OCI-M2 (cell line): ENCODE results near the gene MEA1.
"Not testable (repeated sequence)": the region's sequence is repeated elsewhere in the genome, so short reads cannot be mapped to it uniquely, and the experiment has no call there.

Experiments
- DNase-seq: peaks from one replicate; lab custom pipeline; 2025; ENCODE audit not compliant: unreplicated experiment; lab: John Stamatoyannopoulos, UW

Gene MEA1

GRCh38 chr6:43013843-43014433 lies at the start of gene MEA1, which contains the start of gene KLHDC3:
Gene MEA1, minus strand, starts transcription at chr6:43013946. Its CDS starts 133 bp downstream, at chr6:43013813.
Gene KLHDC3, plus strand, starts transcription at chr6:43014249. Its CDS starts 2,944 bp downstream, at chr6:43017193.
- peak; percentile 96 for DNase-seq

DNA sequence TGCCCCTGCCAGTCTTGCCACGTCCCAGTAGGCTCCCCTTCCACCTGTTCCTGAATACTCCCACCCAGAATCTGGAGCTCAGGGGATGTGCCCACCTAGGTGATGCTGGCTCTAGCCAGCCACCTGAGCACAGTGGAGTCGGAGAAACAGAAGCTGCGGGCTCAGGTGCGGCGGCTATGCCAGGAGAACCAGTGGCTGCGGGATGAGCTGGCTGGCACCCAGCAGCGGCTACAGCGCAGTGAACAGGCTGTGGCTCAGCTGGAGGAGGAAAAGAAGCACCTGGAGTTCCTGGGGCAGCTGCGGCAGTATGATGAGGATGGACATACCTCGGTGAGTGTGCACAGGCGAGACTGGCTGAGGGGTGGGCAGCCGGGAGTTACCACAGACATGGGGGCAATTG lies 49.1 kb upstream of the MEA1 start:
- DNase-seq, result no peak

GRCh38 chr6:43061861-43062260 lies 48.1 kb upstream of the MEA1 start:
- DNase-seq, result no peak

- no peak for DNase-seq
These were observed 47.2 kb upstream of the MEA1 start for GRCh38 chr6:43060755-43061633.

GRCh38 chr6:43060034-43060754 lies 46.4 kb upstream of the MEA1 start:
- DNase-seq, result no peak

DNA sequence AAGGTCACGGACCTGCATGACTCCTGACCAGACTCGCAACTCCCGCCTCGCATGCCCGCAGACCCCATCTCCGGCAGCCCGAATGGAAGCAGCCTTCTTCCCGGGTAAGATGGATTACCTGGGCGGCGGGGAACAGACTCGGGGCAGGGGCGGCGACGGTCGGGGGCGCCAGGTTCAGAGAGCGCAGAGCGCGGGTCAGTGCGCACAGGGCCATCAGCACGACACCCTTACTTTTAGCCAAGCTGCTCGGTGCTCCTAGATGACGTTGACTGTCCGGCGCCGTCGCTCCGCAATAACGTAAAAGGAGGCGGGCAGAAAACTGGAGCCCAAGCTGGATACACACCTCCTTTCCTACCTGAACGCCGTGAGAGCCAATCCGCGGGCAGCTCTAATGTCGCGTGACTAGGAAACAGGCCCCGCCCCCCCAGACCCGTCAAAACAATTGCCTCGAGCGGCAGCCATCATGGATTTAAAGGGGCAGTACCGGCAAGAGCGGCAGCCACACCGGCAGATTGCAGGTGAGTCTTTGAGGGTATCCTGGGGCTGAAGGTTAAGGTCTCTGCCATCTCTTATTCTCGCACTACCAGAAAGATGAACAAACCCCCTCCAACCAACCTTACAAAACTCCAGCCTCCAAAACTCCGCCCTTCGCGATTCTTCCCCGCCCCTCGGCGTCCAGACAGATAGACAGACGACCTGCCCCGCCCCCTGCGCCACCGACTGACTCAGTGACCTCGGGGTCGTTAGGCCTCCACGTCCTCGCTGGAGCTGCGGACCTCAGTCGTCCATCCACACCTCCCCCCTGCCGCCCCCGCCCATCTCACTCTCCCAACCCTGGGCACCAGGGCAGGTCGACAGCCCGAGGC lies 45.7 kb upstream of the MEA1 start, which contains the start of the genes KLC4 and MRPL2:
TSS of gene KLC4 (plus strand) at position 464 of the 866 bp plus-strand sequence. CDS start 1,705 bp downstream, outside the sequence.
TSS of gene MRPL2 (minus strand) at position 267 of the 866 bp plus-strand sequence. CDS start at position 214, 53 bp downstream.
- peak; percentile 92 for DNase-seq

DNA sequence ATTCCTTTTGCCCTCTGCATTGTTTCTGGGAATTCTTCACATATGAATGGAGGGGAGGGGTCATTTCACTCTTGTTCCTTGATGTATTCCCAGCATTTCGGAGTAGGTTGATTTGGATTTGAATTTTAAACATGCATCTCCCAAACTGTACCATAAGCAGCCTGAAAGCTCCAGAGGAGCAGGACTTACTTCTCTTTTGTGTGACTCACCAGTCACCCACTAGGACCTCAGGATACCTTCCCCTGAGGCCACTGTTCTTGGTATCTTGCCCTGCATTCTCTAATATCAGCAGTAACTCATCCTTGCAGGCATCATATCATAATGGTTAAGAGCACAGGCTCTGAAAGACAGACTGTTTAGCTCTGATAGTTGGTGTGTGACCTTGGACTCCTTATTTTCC lies 44.8 kb upstream of the MEA1 start:
- DNase-seq, result no peak

DNA sequence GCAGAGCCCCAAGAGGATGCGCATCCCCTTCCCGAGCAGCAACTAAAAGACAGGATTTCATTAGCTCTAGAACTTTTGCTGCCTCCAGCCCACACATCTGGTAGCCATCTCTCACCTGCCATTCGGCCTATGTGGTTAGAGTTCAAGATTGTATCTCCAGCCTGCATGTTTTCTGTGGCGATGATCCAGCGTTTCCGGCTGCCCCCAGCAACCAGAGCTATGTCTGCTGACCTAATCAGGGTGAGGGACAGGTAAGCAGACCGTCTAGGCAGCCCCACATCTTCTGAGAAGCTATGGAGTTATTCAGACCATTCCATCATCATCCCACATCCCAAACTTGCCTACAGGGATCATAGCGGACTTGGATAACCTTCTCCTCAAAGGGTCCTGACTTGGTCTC lies 42.2 kb upstream of the MEA1 start:
- DNase-seq, result no peak

- no peak for DNase-seq
These were observed 40.6 kb upstream of the MEA1 start for GRCh38 chr6:43054206-43054943.

DNA sequence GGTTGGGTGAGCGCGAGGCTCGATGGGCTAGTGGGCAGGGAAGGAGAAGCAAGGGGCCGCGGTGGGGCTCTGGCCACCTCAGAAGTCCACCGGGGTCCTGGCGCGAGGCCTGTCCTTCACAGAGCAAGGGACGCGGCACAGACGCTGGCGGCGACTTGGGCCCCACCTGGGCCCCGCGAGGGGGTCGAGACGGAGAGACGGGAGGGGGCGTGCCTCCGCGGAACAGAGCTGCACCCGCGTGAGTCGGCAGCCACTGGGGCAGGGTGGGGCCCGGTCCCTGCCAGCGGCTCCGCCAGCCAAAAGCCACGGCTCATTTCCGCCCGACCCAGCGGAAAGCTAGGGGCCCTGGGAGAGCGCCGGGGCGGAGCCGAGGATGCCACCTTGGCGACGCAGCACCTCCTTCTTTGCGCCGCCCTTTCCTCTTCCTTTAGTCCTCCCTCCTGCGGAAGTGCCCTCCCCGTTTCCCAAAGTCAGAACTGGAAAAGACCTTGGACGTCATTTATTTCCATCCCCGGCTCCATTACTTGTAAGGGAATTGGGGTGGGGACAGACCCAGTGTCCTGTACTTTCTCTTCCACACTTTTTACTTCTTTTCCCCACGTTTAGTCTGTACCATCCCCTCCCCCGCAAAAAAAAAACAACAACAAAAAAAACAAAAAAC lies 39.9 kb upstream of the MEA1 start, which contains the start of gene CUL7:
TSS of gene CUL7 (minus strand) at position 307 of the 661 bp plus-strand sequence. CDS start 1,063 bp downstream, outside the sequence.
- DNase-seq, result peak; percentile 82

DNA sequence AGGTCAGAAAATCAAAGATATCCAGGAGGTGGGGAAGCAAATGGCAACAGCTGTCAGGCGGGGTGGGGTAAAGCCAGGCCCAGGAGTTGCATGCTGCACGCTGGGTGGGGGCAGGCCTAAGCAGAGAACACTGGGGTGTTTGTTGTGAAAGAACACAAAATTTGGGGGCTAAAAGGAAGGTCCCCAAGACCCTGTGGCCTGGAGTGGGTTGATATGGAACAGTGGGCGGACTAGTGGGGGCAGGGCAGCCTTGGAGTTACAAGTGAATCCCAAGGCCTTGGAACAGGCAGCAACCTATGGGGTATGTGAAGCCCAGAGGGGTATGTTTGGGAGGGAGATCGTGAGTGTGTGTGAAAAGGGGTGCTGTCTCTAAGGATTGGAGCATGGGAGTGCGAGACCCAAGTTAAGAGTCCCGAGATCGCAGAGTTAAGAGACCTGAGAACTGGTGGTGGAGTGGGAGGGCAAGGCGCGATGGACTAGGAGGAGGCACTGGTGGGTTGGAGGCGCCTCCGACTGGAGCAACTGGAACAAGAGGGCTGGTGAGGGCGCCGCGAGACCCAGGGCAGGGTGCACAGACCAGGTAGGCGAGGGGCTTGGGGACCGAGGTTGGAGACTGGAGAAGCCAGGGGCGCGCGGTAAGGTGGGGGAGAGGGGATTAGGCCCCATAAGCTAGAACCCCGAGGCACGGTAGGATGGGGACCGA lies 39.2 kb upstream of the MEA1 start:
- DNase-seq, result no peak

GRCh38 chr6:43052225-43052841 lies 38.6 kb upstream of the MEA1 start:
- DNase-seq, result no peak

GRCh38 chr6:43050981-43051380 lies 37.2 kb upstream of the MEA1 start:
- no peak for DNase-seq

DNA sequence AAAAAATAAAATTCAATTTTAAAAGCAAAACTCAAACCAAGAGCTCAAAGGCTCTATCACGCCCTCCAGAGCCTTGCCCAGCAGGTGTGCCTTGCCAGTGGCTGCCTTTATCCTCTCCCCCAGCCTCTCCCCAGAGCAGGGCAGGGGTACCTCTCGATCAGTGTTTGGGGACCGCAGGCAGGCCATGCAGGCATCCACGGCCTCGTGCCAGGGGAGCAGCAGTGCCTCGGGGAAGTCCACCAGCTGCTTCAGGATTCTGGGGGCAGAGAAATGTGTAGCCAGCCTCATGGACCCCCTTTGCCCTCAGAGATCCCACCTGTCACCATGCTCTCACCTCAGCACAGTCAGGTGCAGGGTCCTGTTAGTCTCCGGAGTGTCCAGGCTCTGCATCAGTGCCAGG lies 34.3 kb upstream of the MEA1 start:
- no peak for DNase-seq

DNA sequence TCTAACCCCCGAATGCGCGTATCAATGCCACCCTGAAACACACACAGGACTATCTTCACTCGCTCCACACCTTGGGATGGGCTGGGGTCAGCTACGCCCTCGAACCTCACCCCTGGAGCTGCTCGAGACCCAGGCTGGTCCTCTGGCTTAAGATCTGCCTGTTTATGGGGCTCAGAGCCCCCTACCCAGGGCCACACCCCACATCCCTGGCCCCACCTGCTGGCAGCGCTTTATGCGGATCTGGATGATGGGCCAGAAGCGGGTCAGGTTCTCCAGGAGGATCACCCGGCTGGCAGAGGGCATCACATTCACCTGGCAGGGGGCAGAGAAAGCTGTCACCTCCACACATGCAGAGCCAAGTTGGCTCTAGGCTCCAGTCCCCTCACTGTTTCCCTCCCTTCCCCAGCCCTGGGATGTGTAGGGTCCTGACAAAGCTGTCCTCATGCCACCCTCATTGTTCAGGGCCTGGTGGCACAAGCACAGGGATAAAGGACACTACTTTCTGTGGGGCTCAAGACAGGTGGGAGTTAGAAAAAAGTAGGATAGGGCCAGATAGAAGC lies 31.7 kb upstream of the MEA1 start:
- no peak for DNase-seq

GRCh38 chr6:43043310-43043709 lies 29.6 kb upstream of the MEA1 start:
- DNase-seq, result no peak

DNA sequence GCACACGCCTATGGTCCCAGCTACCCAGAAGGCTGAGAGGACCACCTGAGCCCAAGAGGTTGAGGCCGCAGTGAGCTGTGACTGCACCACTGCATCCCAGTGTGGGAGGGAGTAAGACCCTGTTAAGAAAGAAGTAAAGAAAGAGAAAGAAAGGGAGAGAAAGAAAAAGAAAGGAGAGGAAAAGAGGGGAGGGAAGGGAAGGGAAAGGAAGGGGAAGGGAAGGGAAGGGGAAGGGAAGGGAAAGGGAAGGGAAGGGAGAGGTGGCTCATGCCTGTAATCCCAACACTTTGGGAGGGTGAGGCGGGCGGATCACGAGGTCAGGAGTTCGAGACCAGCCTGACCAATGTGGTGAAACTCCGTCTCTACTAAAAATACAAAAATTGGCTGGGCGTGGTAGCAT lies 27.7 kb upstream of the MEA1 start:
- DNase-seq, result not testable (repeated sequence)
